GM12891 (cell line): ENCODE measurements around the gene STAB2.

Experiments
- DNase-seq: peaks from one replicate; pipeline ENCODE4 v3.0.0; 2011; ENCODE audit warnings: low spot score; ENCODE audit not compliant: insufficient read length
- FAIRE-seq: peaks from 2 replicates; lab custom pipeline; 2011; peaks lifted over from hg19 to GRCh38; lab: Jason Lieb, UNC
- PAX5 ChIP-seq: IDR thresholded peaks from 2 replicates; pipeline ENCODE4 v1.6.1; 2011; ENCODE audit warnings: low read length, moderate library complexity, mild to moderate bottlenecking; ENCODE audit not compliant: insufficient read depth, severe bottlenecking
- POLR2A ChIP-seq: IDR thresholded peaks from 2 replicates; pipeline ENCODE4 v1.6.1; 2011; ENCODE audit warnings: low read depth, low read length, control low read depth
- POLR2AphosphoS5 ChIP-seq: IDR thresholded peaks from 2 replicates; pipeline ENCODE4 v1.6.1; 2011; ENCODE audit warnings: low read depth, low read length, control low read depth
- POU2F2 ChIP-seq: IDR thresholded peaks from 2 replicates; pipeline ENCODE4 v1.6.1; 2011; ENCODE audit warnings: low read depth, mild to moderate bottlenecking, control low read depth, low read length, moderate library complexity
- SPI1 ChIP-seq: IDR thresholded peaks from 2 replicates; pipeline ENCODE4 v1.6.1; 2011; ENCODE audit warnings: low read depth, low read length, control low read depth
- TAF1 ChIP-seq: IDR thresholded peaks from 2 replicates; pipeline ENCODE4 v1.6.1; 2011; ENCODE audit warnings: low read depth, low read length, control low read depth

The STAB2 gene

DNA sequence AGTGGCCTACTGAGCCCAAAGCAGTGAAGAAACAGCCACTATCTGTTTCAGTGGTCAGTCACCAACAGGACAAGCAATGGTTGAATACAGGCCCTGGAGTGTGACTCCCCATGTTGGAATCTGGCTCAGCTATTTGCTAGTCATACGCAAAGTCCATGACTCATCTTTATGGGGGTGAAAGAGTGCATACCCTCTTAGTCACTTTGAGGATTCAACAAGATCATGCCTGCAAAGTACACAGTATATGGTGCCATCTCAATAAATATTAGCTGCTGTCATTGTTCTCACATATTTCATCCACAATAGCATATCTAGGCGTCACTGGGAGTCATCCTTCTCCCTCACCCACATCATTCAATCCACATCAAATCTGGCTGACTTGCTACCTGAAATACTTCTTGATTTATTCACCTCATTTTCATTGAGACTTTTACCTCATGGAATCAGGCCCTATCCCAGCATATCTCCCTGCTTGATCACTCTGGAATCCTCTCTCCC is 26.4 kb upstream of the STAB2 start:
- DNase-seq, result no peak
- no peak for FAIRE-seq
- TF ChIP-seq TAF1 (no peak), POU2F2 (no peak), SPI1 (no peak), PAX5 (no peak), POLR2AphosphoS5 (no peak), POLR2A (no peak)

DNA sequence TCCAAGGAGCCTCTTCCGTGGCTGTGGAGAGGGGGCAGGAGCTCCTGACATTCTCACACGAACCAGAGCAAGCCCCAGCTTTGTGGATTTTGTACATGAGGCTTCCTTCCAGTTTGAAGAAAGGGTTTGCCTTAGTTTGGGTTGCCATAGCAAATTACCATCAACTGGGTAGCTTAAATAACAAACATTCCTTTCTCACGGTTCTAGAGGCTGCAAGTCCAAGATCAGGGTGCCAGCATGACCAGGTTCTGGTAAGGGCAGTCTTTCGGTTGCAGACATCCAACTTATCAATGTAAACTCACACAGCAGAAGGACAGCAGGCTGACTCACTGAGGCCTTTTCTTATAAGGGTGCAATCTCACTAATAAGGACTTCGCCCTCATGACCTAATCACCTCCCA is 25.9 kb upstream of the STAB2 start:
- TF ChIP-seq TAF1, result no peak
- TF ChIP-seq POLR2AphosphoS5, result no peak
- no peak for TF ChIP-seq SPI1
- TF ChIP-seq POU2F2, result no peak
- no peak for TF ChIP-seq PAX5
- TF ChIP-seq POLR2A, result no peak
- FAIRE-seq (no peak), DNase-seq (no peak)

DNA sequence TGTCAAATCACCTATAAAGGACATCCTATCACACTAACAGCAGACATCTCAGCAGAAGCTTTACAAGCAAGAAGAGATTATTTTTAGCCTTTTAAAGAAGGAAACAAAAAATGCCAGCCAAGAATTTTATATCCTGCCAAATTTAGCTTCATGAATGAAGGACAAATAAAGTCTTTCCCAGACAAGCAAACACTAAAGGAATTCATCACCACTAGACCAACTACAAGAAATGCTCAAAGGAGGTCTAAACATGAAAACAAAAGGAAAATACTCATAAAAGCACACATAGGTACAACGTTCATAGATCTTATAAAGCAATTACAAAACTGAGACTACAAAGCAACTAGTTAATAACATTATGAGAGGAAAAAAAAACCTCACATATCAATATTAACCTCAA is 20.7 kb upstream of the STAB2 start:
- no peak for TF ChIP-seq POU2F2
- no peak for TF ChIP-seq TAF1
- TF ChIP-seq SPI1, result no peak
- no peak for TF ChIP-seq POLR2AphosphoS5
- no peak for TF ChIP-seq POLR2A
- no peak for TF ChIP-seq PAX5
- DNase-seq, result no peak
- FAIRE-seq, result no peak

DNA sequence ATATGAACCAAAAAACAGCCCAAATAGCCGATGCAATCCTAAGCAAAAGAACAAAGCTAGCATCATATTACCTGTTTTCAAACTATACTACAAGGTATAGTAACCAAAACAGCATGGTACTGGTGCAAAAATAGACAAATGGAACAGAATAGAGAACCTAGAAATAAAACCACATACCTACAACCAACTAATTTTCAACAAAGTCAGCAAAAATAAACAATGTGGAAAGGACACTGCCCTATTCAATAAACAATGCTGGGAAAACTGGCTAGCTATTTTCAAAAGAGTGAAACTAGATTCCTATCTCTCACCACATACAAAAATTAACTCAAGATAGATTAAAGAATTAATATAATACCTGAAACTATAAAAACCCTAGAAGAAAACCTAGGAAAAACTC is 17.8 kb upstream of the STAB2 start:
- DNase-seq (no peak), FAIRE-seq (no peak)
- TF ChIP-seq POLR2AphosphoS5, result no peak
- TF ChIP-seq SPI1, result no peak
- TF ChIP-seq PAX5, result no peak
- no peak for TF ChIP-seq POU2F2
- no peak for TF ChIP-seq POLR2A
- no peak for TF ChIP-seq TAF1

DNA sequence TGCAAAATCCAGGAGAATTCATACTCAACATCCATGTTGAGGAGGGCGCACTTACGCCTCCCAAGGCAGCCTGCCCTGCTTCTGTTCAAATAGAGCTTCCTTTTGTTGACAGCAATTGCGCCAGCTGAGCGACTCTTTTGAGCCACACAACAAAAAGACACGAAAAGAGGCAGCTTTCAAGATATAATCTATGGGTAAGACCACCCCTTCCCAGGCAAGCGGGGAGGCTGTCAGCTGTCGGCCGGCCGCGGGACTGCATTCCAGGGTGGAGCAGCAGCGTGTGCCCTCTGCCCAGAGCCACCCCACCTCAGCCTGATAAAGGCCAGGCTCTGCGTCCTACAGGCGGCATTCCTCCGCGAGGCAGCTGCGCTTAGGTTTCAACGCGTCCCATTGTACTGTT is 15.8 kb upstream of the STAB2 start:
- TF ChIP-seq SPI1 (no peak), POLR2AphosphoS5 (no peak), TAF1 (no peak), PAX5 (no peak), POLR2A (no peak), POU2F2 (no peak)
- DNase-seq (no peak), FAIRE-seq (no peak)

DNA sequence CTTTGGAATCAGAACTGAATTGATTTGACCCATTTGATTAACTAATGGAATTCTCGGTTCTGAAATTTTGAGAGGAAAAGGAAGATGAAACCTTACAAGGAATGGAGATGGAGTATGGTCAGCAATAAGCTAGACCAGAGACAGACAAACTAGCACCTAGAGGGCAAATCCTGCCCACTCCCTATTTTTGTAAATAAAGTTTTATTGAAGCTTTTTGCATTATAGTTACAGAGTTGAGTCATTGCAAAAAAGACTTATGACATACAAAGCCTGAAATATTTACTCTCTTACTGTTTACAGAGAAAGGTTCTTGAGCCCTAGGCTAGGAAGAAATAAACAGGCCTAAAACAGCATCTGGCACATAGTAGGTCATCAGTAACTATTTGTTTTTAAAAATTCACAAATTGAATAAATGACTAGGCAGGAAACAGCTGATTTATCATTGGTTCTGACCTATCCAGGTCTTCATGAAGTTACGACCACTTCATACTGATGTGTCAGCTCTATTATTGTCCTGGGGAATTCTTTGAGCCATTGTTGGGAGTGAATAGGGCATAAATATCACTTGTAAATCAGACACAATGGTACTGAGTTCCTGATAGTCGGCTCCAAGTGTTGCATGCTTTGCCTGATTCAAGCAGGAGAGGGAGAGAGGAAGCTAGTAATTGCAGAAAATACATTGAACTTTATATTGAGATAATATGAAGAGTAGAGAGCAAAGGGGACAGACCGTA is 14.6 kb upstream of the STAB2 start:
- no peak for TF ChIP-seq POLR2A
- DNase-seq (no peak), FAIRE-seq (no peak)

DNA sequence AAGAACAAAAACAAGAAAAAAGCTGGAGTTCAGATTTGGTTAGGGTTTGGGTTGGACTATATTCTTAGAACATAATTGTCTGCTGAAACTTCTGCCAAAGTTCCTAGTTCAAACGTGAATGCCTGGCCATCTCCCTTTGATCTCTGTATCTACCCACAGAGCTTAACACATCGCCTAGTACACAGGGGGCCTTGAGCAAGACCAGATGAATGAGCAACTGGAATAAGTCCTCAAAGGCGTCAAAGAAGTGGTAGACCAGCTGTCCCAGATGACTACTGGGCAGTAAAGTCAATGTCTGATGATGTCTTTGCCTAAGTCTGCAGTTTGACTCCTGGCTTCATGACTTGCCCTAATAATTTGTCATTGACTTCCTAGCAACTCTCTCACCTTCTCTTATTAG is 13.9 kb upstream of the STAB2 start:
- FAIRE-seq (no peak), DNase-seq (no peak)
- TF ChIP-seq POLR2AphosphoS5 (no peak), TAF1 (no peak), POLR2A (no peak), POU2F2 (no peak), SPI1 (no peak), PAX5 (no peak)

DNA sequence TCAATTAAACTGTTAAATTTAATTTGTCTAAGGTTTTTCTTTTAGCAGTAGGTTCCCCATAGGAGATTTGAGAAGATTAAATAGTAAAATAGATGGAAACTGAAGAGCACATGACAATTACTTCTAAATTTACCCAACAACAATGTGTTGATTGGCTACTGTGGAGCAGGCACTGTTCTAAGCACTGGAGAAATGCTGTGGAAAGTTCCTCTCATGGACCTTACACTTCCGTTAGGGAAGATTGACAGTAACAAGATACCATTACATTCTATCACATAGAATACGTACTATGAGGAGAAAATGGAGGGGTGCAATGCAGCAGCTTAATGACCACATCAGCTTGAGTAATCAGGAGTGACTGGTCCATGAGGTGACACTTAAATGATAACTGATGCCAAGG is 8.1 kb upstream of the STAB2 start:
- DNase-seq (no peak), FAIRE-seq (no peak)
- TF ChIP-seq SPI1, result no peak
- no peak for TF ChIP-seq TAF1
- TF ChIP-seq POLR2AphosphoS5, result no peak
- TF ChIP-seq POU2F2, result no peak
- no peak for TF ChIP-seq POLR2A
- TF ChIP-seq PAX5, result no peak

DNA sequence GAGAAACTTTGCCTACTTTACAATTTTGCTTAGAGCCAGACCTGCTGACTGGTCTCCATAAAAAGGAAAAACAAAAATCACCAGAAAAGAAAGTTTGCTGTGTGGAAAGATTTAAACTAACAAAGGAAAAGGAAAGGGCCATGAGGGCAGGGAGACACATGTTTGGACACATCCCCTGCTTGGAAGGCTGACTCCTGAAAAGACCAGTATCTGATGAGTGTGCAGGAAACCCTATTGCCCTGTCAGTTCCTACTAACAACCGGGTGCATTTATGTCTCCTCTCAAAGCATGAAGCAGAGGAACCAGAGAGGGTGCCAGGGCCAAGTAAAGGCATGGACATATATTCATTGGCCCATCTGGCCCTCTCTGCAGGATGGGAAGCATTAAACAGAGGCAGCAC is 7.0 kb upstream of the STAB2 start:
- FAIRE-seq, result no peak
- TF ChIP-seq TAF1, result no peak
- DNase-seq, result no peak

DNA sequence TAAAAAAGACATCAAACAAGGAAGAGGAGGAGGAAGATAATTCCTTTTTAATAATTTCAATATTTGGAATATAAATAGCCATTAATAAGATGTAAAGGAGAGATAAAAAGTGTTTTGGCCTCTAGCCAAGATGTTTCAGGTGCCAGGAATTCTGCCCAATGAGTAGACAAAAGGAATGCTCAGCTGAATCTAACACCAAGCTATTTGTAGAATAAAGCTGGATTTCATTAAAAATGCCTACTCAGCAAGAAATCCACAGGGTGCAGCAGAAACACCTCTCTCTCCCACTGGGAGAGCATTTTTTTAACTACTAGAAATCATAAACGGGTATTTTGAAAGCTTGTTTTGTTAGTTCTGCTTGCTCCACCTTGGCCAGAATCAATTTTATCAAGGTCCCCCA is 4.1 kb upstream of the STAB2 start:
- no peak for DNase-seq
- no peak for FAIRE-seq
- no peak for TF ChIP-seq POLR2A
- TF ChIP-seq POU2F2, result no peak
- TF ChIP-seq PAX5, result no peak
- TF ChIP-seq POLR2AphosphoS5, result no peak
- no peak for TF ChIP-seq TAF1
- TF ChIP-seq SPI1, result no peak

DNA sequence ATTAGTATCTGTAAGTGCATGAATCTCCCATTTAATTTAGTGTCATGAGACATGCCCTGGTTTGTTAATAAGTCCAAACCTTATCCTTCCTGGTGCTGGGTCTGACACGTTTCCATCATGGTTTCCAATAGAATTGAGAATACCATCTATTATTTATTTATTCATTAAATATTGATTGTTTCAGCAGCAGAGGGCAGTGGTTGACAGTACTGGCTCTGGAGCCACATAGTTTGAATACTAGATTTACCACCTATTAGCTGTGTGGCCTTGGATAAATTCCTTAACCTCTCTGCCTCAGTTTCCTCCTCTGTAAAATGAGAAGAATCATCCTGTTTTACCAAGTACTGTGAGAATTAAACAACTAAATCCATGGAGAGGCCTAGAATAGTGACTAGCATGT is 941 bp upstream of the STAB2 start:
- DNase-seq (no peak), FAIRE-seq (no peak)
- TF ChIP-seq SPI1 (no peak), POLR2AphosphoS5 (no peak), POLR2A (no peak), TAF1 (no peak), PAX5 (no peak), POU2F2 (no peak)
